HAP-1 (cell line): ENCODE data around the gene GLRB.
"Not testable (repeated sequence)": the region's sequence is repeated elsewhere in the genome, so short reads cannot be mapped to it uniquely, and the experiment has no call there.

Experiments used
- DNase-seq, 2 experiments: peaks; one replicate each; pipeline ENCODE4 v3.0.0-alpha.2; 2016 to 2020; ENCODE audit warnings: low spot score in 2 of 2
- H3K27me3 ChIP-seq: fragments of 250-450 bp; sonication (Bioruptor Pico); 2 replicates; pipeline ENCODE4 v1.5.1; 2020; ENCODE audit warnings: low read depth, mild to moderate bottlenecking, moderate library complexity
- H3K36me3 ChIP-seq: fragments of 250-450 bp; sonication (Bioruptor Pico); replicated peaks from 2 replicates; pipeline ENCODE4 v1.5.1; 2020; ENCODE audit warnings: mild to moderate bottlenecking
- H3K4me1 ChIP-seq: fragments of 250-450 bp; sonication (Bioruptor Pico); 2 replicates; pipeline ENCODE4 v1.5.1; 2020; ENCODE audit warnings: mild to moderate bottlenecking
- H3K4me3 ChIP-seq: fragments of 250-450 bp; sonication (Bioruptor Pico); 2 replicates; pipeline ENCODE4 v1.5.1; 2020; ENCODE audit warnings: mild to moderate bottlenecking, moderate library complexity
- H3K9me3 ChIP-seq: fragments of 250-450 bp; sonication (Bioruptor Pico); 2 replicates; pipeline ENCODE4 v1.5.1; 2020; ENCODE audit warnings: mild to moderate bottlenecking, moderate library complexity
- in situ Hi-C: fragments of 300-500 bp; cut with MboI; formaldehyde crosslinking; loops from 3 replicates; pipeline ENCODE4 v1.14.3; 2020; ENCODE audit warnings: low sequenced_read_pairs, inconsistent platforms, mixed read lengths

GLRB gene

GRCh38 chr4:157075811-157076577 lies at the start of gene GLRB:
TSS of gene GLRB (plus strand) at chr4:157076150. CDS start at chr4:157078025, 1,875 bp downstream.
- Histone ChIP-seq H3K9me3 (no peaks in the 10 kb centered on the region), H3K36me3 (peaks cover 2% of the 10 kb centered on the region; the same call in 1 of the 2 replicates), H3K27me3 (no peaks in the 10 kb centered on the region), H3K4me3 (peak within 1 kb of the TSS; percentile 54), H3K4me1 (peaks cover 7% of the 10 kb centered on the region; the same call in 1 of the 2 replicates)
- in situ Hi-C loops: no loop called here
- peak in 1 of 2 experiments; percentile 63 for DNase-seq

DNA sequence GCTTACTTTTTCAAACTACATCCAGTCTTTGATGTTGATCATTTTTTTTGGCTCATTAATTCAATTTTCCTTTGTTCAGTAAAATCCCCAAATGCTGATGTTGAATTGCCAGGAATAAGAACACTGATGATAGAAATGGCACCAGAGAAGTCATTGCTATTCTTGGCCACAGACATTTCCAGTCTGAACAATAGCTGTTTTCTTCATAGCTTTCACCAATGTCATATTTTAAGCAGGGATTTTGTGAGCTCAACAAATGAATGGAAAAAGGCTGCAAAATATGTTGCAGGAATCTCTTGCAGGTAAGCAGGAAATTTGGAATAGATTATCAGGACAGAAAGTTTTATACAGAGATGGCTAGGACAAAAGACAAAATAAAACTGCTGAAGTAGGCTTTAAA lies 40.5 kb upstream of the GLRB start:
- Histone ChIP-seq H3K9me3 (peaks cover 2% of the 10 kb centered on the region; the same call in 1 of the 2 replicates), H3K27me3 (no peaks in the 10 kb centered on the region), H3K4me3 (no peak overlapping the region), H3K36me3 (no peaks in the 10 kb centered on the region), H3K4me1 (peaks cover 6% of the 10 kb centered on the region)
- DNase-seq: no peak
- in situ Hi-C loops: no loop called here

- no peak overlapping the region for H3K4me3 ChIP-seq
- H3K4me1 ChIP-seq: peaks cover 7% of the 10 kb centered on the region
- H3K27me3 ChIP-seq: no peaks in the 10 kb centered on the region
- in situ Hi-C loops: no loop called here
- no peaks in the 10 kb centered on the region for H3K9me3 ChIP-seq
- DNase-seq: no peak
- H3K36me3 ChIP-seq: no peaks in the 10 kb centered on the region
These were observed 35.5 kb upstream of the GLRB start for GRCh38 chr4:157040405-157040804.

DNA sequence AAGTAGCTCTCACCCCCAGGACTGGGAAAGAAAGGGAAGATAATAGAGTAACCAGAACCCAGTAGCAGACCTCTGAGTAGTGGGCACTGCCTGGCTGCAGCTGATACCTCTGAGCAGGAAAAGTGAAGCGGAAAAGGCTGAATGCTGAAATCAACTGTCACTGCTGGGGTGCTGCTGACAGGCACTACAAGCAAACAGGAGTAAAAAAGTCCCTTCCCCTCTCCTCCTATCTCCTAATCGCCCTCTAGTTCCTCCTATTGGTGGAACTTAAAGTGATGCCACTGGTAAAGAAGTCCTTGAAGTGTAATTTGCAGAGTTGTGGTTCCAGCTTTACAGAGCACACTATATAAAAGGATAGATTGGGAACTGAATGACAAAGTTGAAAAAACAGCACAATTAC lies 32.8 kb upstream of the GLRB start:
- in situ Hi-C loops: no loop called here
- no peaks in the 10 kb centered on the region for H3K9me3 ChIP-seq
- peak in 1 of 2 experiments; percentile 25 for DNase-seq
- no peak overlapping the region for H3K4me3 ChIP-seq
- no peaks in the 10 kb centered on the region for H3K27me3 ChIP-seq
- peaks cover 3% of the 10 kb centered on the region for H3K4me1 ChIP-seq
- H3K36me3 ChIP-seq: no peaks in the 10 kb centered on the region

DNA sequence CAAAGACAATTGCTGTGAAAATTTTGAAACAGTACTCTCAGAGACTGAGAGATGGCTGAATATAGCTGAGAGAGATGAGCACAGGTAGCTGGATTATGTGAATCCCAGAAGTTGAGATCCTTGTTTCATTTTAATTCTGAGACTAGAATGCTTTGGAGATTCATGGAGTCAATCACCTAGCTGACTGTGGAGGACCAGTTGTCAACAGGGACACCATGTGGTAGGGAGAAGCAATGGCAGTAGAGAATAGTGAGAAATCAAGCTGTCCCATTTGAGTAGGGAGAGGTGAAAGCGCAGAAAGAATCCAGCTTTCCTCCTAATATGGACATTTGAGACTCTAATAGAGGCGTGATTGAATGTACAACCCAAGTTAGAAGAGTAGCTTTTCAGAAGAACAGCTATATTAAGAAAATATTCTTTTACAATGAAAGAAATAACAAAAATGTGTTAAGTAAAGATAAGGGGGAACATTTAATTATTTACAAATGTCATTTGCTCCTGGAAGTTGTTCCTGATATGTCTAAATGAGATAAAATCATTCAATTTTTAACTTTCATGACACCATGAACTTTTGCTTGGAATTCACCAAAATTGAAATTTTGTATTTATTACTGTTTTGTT lies 30.3 kb upstream of the GLRB start:
- Histone ChIP-seq H3K4me1 (peaks cover 3% of the 10 kb centered on the region), H3K27me3 (no peaks in the 10 kb centered on the region), H3K9me3 (no peaks in the 10 kb centered on the region), H3K4me3 (no peak overlapping the region), H3K36me3 (no peaks in the 10 kb centered on the region)
- DNase-seq: peak; percentile 53 to 88
- in situ Hi-C loops: no loop called here

GRCh38 chr4:157048248-157048647 lies 27.7 kb upstream of the GLRB start:
- Histone ChIP-seq H3K4me3 (no peak overlapping the region), H3K27me3 (no peaks in the 10 kb centered on the region), H3K36me3 (no peaks in the 10 kb centered on the region), H3K4me1 (peaks cover 3% of the 10 kb centered on the region), H3K9me3 (no peaks in the 10 kb centered on the region)
- in situ Hi-C loops: no loop called here
- DNase-seq: no peak

DNA sequence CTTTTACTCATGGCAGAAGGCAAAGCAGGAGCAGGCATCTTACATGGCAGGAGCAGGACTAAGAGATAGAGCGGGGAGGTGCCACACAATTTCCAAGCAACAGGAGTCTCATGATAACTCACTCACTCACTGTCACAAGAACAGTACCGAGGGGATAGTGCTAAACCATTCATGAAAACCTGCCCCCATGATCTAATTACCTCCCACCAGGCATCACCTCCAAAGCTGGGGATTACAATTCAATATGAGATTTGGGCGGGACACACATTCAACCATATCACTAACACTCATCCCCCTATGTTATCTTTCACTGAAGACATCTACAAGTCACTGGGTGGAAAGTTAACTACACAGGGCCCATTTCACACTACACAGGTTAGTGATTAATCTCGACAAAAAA lies 25.4 kb upstream of the GLRB start:
- no peaks in the 10 kb centered on the region for H3K36me3 ChIP-seq
- in situ Hi-C loops: no loop called here
- no peaks in the 10 kb centered on the region for H3K9me3 ChIP-seq
- no peak for DNase-seq
- H3K27me3 ChIP-seq: no peaks in the 10 kb centered on the region
- H3K4me1 ChIP-seq: no peaks in the 10 kb centered on the region
- no peak overlapping the region for H3K4me3 ChIP-seq

DNA sequence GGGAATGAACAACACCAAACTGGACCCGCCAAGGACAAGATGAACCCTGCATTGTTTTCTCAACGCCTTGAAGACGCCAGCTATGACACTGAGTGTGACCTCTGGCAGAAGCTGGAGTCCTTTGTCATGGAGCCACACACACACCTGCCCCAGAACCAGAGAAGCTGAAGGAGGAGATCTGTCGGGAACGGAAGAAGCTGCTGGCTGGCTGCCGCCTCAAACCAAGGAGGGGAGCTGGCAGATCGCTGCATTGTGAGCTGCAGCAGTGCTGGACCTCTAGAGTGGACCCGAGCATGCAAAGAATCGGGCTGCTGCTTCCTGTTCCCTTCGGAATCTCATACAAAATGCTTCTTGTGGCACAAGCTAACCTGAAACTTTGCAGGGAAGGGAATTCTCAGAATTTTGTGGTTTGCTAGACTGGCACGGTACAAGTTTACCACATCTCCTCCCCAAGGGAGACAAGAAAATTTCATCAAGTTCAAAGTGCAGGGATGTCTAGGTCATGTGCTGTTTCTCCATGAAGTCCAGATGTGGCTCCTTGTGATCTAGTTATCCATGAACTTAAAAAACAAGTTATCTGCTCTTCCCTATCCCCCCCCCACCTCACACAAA lies 23.4 kb upstream of the GLRB start:
- no peaks in the 10 kb centered on the region for H3K36me3 ChIP-seq
- no peak overlapping the region for H3K4me3 ChIP-seq
- in situ Hi-C loops: no loop called here
- H3K4me1 ChIP-seq: peaks cover 9% of the 10 kb centered on the region
- H3K9me3 ChIP-seq: no peaks in the 10 kb centered on the region
- no peak for DNase-seq
- no peaks in the 10 kb centered on the region for H3K27me3 ChIP-seq

DNA sequence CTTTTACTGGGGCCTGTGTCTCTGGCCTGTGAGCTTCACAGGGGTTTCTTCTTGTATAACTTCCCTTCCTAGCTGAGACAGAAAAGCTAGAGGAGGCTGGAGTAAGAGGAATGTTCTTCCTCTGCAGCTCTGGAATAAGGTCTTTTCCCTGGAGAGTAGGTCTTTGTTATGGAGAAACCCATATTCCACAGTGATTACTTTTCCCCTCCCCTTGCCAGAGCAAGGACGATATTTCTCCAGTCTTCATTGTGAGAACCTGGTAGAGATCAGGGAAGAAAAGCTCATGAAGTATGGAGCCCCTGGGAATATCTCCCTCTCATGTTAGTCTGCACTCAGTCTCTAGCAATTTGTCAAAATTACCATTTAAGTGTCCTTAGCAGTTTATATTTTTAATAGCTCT lies 18.7 kb upstream of the GLRB start:
- Histone ChIP-seq H3K27me3 (no peaks in the 10 kb centered on the region), H3K9me3 (no peaks in the 10 kb centered on the region), H3K4me3 (no peak overlapping the region), H3K36me3 (no peaks in the 10 kb centered on the region), H3K4me1 (peaks cover 19% of the 10 kb centered on the region)
- DNase-seq: peak; percentile 42 to 95
- in situ Hi-C loops: no loop called here

- H3K4me3 ChIP-seq, in situ Hi-C loops, H3K27me3 ChIP-seq, DNase-seq, H3K36me3 ChIP-seq, H3K9me3 ChIP-seq: not testable (repeated sequence)
- peaks cover 19% of the 10 kb centered on the region for H3K4me1 ChIP-seq
These were observed 17.1 kb upstream of the GLRB start for GRCh38 chr4:157058899-157059298.

DNA sequence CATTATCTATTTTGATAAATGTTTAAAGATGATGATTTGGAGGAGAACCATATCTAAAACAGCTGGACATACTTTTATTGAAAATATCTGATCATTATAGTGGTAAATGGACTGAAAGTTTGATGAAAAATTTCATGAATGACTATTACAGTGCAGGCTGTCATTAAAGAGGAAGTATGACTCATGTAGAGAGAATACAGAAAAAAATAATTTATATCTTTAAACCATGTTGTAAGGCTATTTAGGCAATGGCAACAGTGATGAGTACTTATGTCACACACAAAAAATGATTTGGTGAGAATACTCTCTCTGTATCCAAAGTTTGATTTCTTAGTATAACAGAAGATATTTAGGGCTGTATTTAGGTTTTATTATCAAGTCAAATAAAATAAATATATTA lies 3.9 kb upstream of the GLRB start:
- no peaks in the 10 kb centered on the region for H3K27me3 ChIP-seq
- peaks cover 4% of the 10 kb centered on the region; the same call in 1 of the 2 replicates for H3K4me1 ChIP-seq
- no peak overlapping the region for H3K4me3 ChIP-seq
- DNase-seq: no peak
- H3K36me3 ChIP-seq: no peaks in the 10 kb centered on the region
- in situ Hi-C loops: no loop called here
- H3K9me3 ChIP-seq: no peaks in the 10 kb centered on the region

DNA sequence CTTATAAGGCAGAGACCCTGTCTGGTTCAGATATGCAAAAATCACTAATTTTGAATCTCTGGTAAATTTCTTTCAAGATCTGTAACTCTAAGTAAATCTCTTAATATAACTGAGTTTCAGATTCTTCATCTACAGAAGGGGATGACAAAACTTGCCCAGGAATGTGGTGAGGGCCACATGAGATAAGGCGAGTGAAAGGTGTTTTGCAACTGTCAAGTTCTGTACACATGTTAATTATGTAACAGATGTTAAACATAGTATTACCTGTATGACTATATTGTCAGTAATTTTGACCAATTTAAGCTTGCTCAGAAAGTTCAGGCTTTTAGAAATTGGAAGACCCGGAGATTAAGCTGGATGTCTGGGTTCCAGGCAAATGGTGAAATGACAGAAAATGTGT lies 549 bp upstream of the GLRB start:
- no peaks in the 10 kb centered on the region for H3K27me3 ChIP-seq
- in situ Hi-C loops: no loop called here
- H3K4me1 ChIP-seq: peaks cover 7% of the 10 kb centered on the region; the same call in 1 of the 2 replicates
- no peaks in the 10 kb centered on the region for H3K9me3 ChIP-seq
- peaks cover 2% of the 10 kb centered on the region; the same call in 1 of the 2 replicates for H3K36me3 ChIP-seq
- DNase-seq: no peak
- H3K4me3 ChIP-seq: peak overlapping the region; percentile 54

- in situ Hi-C loops: no loop called here
- Histone ChIP-seq H3K9me3 (no peaks in the 10 kb centered on the region), H3K27me3 (no peaks in the 10 kb centered on the region), H3K36me3 (peaks cover 2% of the 10 kb centered on the region; the same call in 1 of the 2 replicates), H3K4me1 (peaks cover 7% of the 10 kb centered on the region; the same call in 1 of the 2 replicates), H3K4me3 (peak overlapping the region; percentile 54)
- peak in 1 of 2 experiments; percentile 60 for DNase-seq
These were observed 613 bp downstream of the GLRB start for GRCh38 chr4:157076578-157076947.

DNA sequence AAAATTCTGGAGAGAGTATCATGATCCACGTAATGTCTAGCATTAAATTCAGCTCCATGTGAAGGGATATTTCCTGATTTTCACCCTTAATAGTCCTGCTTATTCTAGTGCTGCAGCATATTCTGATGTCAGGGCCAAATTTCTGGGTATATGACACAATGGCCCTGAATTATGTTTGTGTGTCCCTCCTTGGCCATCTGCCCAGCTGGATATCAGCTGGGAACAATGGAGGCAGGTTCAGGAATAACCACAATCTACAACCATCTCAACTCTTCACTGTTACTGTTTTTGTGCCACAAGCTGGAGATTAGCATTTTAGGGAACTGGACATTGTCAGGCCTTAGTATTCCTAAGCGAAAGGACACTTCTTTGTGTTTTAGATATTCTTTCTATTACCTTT lies 3.5 kb downstream of the GLRB start:
- DNase-seq: no peak
- in situ Hi-C loops: no loop called here
- Histone ChIP-seq H3K4me3 (no peak overlapping the region), H3K27me3 (no peaks in the 10 kb centered on the region), H3K9me3 (no peaks in the 10 kb centered on the region), H3K4me1 (peaks cover 3% of the 10 kb centered on the region; the same call in 1 of the 2 replicates), H3K36me3 (peaks cover 2% of the 10 kb centered on the region; the same call in 1 of the 2 replicates)
